HPDE6-E6E7 (cell line): ENCODE results near the gene TOMM20.
"Not testable (repeated sequence)": the region's sequence is repeated elsewhere in the genome, so short reads cannot be mapped to it uniquely, and the experiment has no call there.

Experiments
- DNase-seq: peaks from one replicate; pipeline ENCODE4 v3.0.0; 2011; ENCODE audit warnings: missing footprints; ENCODE audit errors: extremely low spot score

The TOMM20 gene

GRCh38 chr1:235128456-235129328 is at the start of gene TOMM20:
Gene TOMM20 (minus strand): TSS chr1:235128837. CDS start chr1:235128715, 122 bp downstream.
- peak; percentile 97 for DNase-seq

GRCh38 chr1:235176486-235176885 is 47.8 kb upstream of the TOMM20 start:
- DNase-seq = no peak

GRCh38 chr1:235169986-235170385 is 41.3 kb upstream of the TOMM20 start:
- no peak for DNase-seq

GRCh38 chr1:235168375-235168774 is 39.7 kb upstream of the TOMM20 start:
- DNase-seq = no peak

- DNase-seq = no peak
Observed at GRCh38 chr1:235161685-235162327, 33.2 kb upstream of the TOMM20 start.

GRCh38 chr1:235160957-235161684 is 32.5 kb upstream of the TOMM20 start, which contains the start of gene RBM34:
Gene RBM34 (minus strand): TSS chr1:235161250. CDS start chr1:235161226, 24 bp downstream.
- peak; percentile 87 for DNase-seq

- no peak for DNase-seq
Observed at GRCh38 chr1:235160383-235160956, 31.8 kb upstream of the TOMM20 start.

GRCh38 chr1:235159930-235160329 is 31.3 kb upstream of the TOMM20 start:
- not testable (repeated sequence) for DNase-seq

GRCh38 chr1:235159284-235159683 is 30.6 kb upstream of the TOMM20 start:
- DNase-seq = not testable (repeated sequence)

GRCh38 chr1:235158680-235159079 is 30.0 kb upstream of the TOMM20 start:
- no peak for DNase-seq

GRCh38 chr1:235157150-235157549 is 28.5 kb upstream of the TOMM20 start:
- DNase-seq = no peak

GRCh38 chr1:235156740-235157139 is 28.1 kb upstream of the TOMM20 start:
- DNase-seq = no peak

GRCh38 chr1:235156265-235156664 is 27.6 kb upstream of the TOMM20 start:
- DNase-seq = no peak

GRCh38 chr1:235152235-235152634 is 23.6 kb upstream of the TOMM20 start:
- DNase-seq = no peak

- no peak for DNase-seq
Observed at GRCh38 chr1:235151033-235151432, 22.4 kb upstream of the TOMM20 start.

GRCh38 chr1:235149824-235150223 is 21.2 kb upstream of the TOMM20 start:
- no peak for DNase-seq

GRCh38 chr1:235147269-235147668 is 18.6 kb upstream of the TOMM20 start:
- no peak for DNase-seq

GRCh38 chr1:235145639-235146038 is 17.0 kb upstream of the TOMM20 start:
- DNase-seq = no peak

GRCh38 chr1:235142991-235143390 is 14.4 kb upstream of the TOMM20 start:
- no peak for DNase-seq

- DNase-seq = no peak
Observed at GRCh38 chr1:235139315-235139714, 10.7 kb upstream of the TOMM20 start.

GRCh38 chr1:235138821-235139220 is 10.2 kb upstream of the TOMM20 start:
- DNase-seq = no peak

- no peak for DNase-seq
Observed at GRCh38 chr1:235136111-235136510, 7.5 kb upstream of the TOMM20 start.
